ENCODE results near the gene C11orf42.

C11orf42 gene, protein sequence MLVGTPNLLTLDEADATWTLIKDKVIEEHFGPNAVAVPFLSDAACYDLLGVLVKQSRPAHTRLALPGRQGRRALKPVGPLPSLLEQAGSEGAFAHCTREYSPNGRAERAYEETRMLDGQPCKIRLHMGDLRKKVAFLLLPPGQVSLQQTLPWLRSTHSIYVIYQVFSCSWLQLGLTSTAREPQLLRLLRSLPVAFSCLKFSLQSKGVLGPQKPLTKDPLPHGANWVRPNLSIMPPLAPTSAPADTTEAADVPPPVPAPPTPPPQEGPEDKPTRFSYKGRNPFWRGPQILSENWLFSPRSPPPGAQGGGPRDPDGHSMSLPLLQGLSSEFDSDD

DNA sequence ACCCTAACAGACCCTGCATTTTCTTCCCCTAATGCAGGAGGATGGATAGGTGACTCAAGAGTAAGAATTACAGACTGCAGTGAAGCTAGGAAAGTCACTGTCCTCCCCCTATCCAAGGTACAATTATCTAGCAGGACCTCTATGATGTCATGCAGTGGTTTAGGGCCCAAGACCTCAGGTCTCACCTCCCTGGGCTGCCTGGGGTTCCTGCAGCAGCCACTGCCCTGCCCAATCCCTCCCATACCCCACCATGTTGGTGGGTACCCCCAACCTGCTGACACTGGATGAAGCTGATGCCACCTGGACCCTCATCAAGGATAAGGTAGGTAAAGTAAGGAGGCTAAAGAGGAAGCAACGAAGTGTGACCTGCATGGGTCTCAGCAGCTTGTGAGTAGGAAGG lies at the start of gene C11orf42:
TSS of gene C11orf42 (plus strand) at position 192 of the 400 bp plus-strand sequence. CDS start at position 251, 59 bp downstream.
- no peak for DNase-seq

- DNase-seq = no peak
Observed at GRCh38 chr11:6156628-6157359, 48.6 kb upstream of the C11orf42 start.

DNA sequence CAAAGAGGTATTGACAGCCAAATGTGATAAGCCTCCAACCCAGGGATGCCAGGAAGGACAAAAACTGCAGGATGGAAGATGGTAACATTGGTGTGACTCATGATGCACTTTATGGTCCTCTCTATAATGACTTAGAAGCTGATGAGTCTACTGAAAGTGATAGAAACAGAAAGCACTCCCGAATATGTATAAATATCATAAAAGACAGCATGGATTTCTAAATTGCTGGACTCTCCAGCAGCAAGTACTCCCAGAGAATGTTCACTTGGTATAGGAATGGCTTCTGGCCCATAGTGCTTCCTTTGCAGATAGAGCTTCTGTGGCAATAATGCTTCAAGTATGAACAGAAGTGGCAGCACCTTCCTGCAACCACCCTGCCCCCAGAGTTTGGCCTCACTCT lies 35.1 kb upstream of the C11orf42 start, which contains the start of gene OR52B2:
TSS of gene OR52B2 (minus strand) at position 101 of the 400 bp plus-strand sequence. CDS start at position 101, 0 bp downstream.
- no peak for DNase-seq

- DNase-seq = no peak
Observed at GRCh38 chr11:6175440-6175839, 29.9 kb upstream of the C11orf42 start.

GRCh38 chr11:6191742-6192141 lies 13.6 kb upstream of the C11orf42 start:
- DNase-seq = no peak

- DNase-seq = no peak
Observed at GRCh38 chr11:6194065-6194581, 11.2 kb upstream of the C11orf42 start.

- DNase-seq = no peak
Observed at GRCh38 chr11:6196396-6196795, 9.0 kb upstream of the C11orf42 start.

- no peak for DNase-seq
Observed at GRCh38 chr11:6197466-6198200, 7.7 kb upstream of the C11orf42 start.

- no peak for DNase-seq
Observed at GRCh38 chr11:6199174-6199810, 6.1 kb upstream of the C11orf42 start, which contains the start of gene OR52W1. OR52W1 (plus strand) TSS chr11:6199224; CDS start chr11:6199224, 0 bp downstream.

GRCh38 chr11:6200975-6201374 lies 4.4 kb upstream of the C11orf42 start:
- DNase-seq = no peak

DNA sequence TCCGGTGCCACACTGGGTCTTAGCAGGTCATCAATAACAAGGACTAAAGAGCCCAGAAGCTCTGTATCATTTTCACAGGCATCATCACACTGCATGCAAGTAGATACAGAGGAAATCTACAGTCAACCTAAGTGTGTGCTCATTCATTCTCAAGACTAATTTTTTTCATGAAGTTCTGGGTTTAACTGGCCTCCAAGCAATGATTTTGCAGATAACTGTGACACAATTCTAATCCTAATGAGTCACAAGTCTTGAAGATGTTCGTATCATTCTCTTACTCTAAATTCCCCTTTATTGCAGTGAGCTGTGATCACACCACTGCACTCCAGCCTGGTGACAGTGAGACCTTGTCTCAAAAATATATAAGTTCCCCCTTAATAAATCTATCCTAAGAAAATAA lies 3.9 kb upstream of the C11orf42 start:
- no peak for DNase-seq

- DNase-seq = no peak
Observed at GRCh38 chr11:6202041-6202440, 3.3 kb upstream of the C11orf42 start.

- no peak for DNase-seq
Observed at GRCh38 chr11:6203327-6203726, 2.0 kb upstream of the C11orf42 start.

- DNase-seq = no peak
Observed at GRCh38 chr11:6204706-6205105, 651 bp upstream of the C11orf42 start.

- no peak for DNase-seq
Observed at GRCh38 chr11:6206456-6207180, 1.3 kb downstream of the C11orf42 start.

DNA sequence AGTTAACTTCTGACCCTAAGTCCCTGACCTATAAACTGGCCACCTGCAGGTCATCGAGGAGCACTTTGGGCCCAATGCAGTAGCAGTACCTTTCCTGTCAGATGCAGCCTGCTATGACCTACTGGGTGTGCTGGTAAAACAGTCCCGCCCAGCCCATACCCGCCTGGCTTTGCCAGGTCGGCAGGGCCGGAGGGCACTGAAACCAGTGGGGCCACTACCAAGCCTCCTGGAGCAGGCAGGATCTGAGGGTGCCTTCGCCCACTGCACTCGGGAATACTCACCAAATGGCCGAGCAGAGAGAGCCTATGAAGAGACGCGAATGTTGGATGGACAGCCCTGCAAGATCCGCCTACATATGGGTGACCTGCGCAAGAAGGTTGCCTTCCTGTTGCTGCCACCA lies 4.4 kb downstream of the C11orf42 start:
- no peak for DNase-seq

DNA sequence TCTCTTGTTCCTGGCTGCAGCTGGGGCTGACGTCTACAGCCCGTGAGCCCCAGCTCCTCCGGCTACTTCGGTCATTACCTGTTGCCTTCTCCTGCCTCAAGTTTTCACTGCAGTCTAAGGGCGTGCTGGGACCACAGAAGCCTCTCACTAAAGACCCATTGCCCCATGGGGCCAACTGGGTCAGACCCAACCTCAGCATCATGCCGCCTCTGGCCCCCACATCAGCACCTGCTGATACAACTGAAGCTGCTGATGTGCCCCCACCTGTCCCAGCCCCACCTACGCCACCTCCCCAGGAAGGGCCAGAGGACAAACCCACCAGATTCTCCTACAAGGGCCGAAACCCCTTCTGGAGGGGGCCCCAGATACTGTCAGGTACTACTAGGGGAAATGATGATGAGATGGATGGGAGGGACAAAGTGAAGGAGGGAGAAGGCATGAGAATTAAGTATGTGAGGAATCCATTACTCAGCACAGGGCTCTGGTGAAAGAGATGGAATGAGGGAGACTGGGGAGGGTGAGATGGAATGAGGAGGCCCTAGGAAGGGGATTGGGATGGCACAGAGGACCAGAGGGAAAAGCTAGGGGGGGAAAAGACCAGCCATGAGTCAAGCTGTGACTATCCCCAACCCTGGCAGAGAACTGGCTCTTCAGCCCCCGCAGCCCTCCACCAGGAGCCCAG lies 5.1 kb downstream of the C11orf42 start:
- no peak for DNase-seq

DNA sequence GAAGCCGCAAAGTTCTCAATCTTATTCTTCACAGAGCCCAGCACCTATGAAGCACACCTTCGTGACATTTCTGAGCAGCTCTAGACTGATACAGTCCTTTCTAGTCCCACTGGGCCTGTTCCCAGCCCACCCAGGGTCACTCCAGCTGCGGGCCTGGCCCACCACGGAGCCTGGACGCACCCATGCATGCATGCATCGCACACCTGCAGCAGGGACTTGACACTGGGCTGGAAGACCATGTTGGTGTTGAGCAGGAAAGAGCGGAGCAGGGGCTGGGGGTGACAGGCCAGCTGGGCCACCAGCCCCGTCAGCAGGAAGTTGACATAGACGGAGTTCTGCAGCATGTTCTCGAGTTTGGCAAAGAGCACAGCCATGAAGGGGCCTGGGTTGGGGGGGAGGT lies 9.2 kb downstream of the C11orf42 start:
- DNase-seq = no peak

DNA sequence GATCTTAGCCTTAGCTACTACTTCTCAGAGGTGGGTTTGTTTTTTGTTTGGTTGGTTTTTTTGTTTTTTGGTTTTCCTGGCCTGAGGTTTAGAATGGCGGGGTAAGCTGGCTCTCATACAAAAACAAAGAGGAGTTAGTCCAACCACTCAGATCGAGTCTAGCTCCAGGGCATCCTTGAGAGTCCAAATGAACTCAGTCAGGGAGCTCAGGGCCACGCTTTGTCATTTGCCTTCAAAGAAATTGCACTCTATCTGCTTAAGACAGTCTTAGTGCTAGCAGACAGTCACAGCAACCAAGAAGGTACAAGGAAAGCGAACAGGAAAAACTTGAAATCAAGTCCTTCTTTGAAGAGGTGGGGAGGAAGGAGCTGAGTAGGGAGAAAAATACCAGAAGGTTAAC lies 11.1 kb downstream of the C11orf42 start:
- DNase-seq = no peak

GRCh38 chr11:6217722-6218121 lies 12.4 kb downstream of the C11orf42 start:
- DNase-seq = no peak

DNA sequence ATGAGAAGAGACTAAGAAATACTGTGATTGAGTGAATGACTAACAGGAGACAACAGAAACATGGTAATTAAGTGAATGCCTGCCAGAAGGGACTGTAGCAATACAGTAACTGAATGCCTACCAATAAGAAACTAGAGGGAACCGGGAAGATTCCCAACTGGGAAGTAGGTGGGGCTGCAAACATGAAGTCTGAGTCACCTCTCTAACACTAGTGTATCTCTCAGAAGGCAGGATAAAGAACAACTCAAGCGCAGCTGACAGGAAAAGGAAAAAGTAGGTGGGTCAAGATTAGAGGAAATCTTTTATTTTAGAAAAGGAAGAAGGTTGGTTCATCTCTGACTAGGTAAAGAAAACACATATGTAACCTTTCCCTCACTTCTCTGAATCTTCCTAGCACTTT lies 14.0 kb downstream of the C11orf42 start:
- no peak for DNase-seq

Data from stimulated activated CD4-positive, alpha-beta T cell treated with anti-CD3 and anti-CD28 coated beads, Interleukin-2, amount 100 ng/mL, for 24 hours (primary cell).